Stimulated activated CD4-positive, alpha-beta T cell treated with anti-CD3 and anti-CD28 coated beads, Interleukin-1b, Interleukin-23, amount 100 ng/mL, for 48 hours (primary cell): ENCODE data around the gene TMED5.
"Not testable (repeated sequence)": the region's sequence is repeated elsewhere in the genome, so short reads cannot be mapped to it uniquely, and the experiment has no call there.

Source experiments
- DNase-seq: peaks from one replicate; pipeline ENCODE4 v3.0.0-alpha.2; 2020

Gene TMED5

DNA sequence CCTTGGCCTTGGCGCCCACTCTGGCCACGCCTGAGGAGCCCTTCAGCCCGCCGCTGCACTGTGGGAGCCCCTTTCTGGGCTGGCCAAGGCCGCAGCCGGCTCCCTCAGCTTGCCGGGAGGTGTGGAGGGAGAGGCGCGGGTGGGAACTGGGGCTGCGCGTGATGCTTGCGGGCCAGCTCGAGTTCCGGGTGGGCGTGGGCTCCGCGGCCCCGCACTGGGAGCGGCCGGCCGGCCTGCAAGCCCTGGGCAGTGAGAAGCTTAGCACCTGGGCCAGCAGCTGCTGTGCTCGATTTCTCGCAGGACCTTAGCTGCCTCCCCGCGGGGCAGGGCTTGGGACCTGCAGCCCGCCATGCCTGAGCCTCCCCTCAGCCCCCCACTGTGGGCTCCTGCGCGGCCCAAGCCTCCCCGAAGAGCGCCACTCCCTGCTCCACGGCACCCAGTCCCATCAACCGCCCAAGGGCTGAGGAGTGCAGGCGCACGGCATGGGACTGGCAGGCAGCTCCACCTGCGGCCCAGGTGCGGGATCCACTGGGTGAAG, 10.0 kb downstream of the TMED5 start:
- DNase-seq, result not testable (repeated sequence)

DNA sequence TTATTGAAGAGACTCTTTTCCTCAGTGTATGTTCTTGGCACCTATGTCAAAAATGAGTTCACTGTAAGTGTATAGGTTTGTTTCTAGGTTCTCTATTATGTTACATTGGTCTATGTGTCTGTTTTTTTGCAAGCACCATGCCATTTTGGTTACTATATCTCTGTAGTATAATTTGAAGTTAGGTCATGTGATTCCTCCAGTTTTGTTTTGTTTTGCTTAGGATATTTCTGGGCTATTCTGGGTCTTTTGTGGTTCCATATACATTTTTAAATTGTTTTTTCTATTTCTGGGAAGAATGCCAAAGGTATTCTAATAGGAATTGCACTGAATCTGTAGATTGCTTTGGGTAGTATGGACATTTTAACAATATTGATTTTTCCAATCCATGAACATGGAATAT, 13.2 kb downstream of the TMED5 start:
- no peak for DNase-seq

DNA sequence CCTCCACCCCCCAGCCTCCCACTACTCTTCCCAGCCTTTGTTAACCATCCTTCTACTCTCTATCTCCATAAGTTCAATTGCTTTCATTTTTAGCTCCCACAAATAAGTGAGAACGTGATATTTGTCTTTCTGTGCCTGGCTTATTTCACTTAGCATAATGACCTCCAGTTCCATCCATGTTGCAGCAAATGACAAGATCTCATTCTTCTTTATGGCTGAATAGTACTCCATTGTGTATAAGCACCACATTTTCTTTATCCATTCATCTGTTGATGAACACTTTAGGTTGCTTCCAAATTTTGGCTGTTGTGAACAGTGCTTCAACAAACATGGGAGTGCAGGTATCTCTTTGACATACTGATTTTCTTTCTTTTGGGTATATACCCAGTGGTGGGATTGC, 14.3 kb downstream of the TMED5 start:
- DNase-seq, result not testable (repeated sequence)

DNA sequence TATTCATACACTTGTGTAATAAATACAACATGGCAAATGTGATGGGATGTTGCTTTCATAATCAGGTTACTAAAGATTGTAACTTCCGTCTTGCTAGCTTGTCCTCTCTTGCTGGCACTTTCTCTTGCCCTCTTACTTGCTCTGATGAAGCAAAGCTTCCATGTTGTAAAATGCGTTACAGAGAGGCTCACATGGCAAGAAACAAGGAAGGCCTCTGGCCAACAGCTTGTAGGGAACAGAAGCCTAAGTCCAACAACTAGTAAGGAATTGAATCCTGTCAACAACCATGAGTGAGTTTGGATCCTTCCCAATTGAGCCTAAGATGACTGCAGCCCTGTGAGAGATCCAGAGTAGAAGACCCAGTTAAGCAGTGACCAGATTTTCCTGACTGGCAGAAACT, 15.4 kb downstream of the TMED5 start:
- no peak for DNase-seq

DNA sequence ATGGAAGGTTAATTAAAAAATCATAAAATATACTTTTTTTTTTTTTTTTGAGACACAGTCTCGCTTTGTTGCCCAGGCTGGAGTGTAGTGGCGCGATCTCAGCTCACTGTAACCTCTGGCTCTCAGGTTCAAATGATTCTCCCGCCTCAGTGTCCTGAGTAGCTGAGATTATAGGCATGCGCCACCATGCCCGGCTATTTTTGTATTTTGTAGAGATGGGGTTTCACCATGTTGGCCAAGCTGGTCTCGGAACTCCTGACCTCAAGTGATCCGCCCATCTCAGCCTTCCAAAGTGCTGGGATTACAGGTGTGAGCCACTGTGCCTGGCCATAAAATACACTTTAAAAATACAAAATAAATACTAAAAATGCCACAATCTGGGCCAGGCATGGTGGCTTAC, 16.9 kb downstream of the TMED5 start:
- not testable (repeated sequence) for DNase-seq

DNA sequence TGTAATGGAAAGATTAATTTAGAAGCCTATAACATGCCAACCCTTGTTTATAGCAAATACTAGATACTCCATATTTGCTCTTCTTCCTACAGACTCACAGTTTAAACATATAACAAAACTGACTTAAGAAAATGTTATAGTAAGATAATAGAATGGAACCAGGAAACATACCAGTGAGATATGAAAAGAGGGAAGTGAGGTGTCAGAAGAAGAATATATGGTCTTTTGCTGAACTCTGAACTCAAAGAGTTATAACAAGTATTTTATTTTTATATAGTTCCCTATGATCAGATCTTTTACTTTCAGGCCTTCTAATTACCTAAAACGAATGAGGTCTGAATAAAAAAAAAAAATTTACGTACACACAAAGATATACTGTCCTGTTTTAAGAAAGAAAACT, 20.9 kb downstream of the TMED5 start:
- no peak for DNase-seq

DNA sequence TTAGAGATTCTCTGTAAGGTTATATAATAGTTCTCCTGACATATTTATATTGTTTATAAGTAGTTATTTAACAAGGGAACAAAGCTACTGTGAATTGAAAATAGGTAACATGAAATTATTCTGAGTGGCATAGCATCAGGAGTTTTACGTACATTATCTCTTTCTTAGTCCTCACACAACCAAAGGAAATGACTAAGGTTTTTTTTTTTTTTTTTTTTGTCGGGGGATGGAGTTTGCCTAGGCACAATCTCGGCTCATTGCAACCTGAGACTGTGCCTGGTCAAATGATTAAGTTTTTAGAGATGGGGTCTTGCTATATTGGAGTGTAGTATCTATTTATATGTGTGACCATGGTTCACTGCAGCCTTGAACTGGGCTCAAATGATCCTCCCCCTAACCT, 24.9 kb downstream of the TMED5 start:
- DNase-seq, result no peak

DNA sequence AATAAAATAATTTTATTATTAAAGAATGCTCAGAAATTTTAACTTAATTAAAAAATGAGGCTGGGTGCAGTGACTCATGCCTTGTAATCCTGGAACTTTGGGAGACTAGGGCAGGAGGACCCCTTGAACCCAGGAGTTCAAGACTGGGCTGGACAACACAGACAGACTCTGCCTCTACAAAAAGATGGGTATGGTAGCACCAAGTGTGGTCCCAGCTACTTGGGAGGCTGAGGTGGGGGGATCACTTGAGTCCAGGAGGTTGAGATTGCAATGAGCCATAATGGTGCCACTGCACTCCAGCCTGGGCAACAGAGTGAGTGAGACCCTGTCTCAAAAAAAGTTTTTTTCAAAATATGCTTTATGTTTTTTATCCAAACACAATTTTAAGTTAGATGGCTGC, 25.3 kb downstream of the TMED5 start:
- DNase-seq, result no peak

DNA sequence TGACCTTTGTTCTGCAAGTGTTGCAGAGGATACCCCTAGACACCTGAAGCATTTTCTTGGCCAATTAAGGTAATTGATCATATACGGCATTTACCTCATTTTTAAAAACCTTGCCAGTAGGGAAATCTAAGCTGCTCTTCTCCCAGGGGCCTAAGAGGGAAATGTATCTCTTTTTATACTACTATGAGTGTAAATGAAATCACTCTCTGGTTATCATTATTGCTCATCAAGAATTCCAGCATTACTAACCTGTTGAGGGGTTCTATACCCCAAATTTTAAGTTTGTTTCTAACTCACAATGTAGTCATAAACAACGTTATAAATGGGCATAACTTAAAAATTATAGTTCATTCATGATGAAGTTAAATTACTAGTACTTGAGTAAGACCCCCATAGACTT, 27.4 kb downstream of the TMED5 start:
- no peak for DNase-seq

DNA sequence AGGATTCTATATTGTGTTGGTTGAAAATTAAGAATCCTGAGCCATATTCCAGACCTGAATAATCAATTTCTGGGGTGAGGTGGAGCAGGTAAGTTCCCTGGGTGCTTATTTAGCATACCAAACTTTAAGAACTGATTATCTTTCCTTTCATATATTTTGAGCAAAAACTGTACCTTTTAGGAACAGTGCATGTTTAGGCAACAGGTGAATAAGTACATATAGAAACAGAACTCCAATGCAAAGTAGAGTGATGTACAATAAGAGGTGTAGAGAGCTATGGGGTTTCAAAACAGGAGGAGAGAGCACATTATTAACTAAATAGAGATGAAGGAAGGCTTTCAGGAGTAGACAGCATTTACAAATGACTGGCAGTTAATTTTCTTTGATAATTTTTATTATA, 28.7 kb downstream of the TMED5 start:
- no peak for DNase-seq

DNA sequence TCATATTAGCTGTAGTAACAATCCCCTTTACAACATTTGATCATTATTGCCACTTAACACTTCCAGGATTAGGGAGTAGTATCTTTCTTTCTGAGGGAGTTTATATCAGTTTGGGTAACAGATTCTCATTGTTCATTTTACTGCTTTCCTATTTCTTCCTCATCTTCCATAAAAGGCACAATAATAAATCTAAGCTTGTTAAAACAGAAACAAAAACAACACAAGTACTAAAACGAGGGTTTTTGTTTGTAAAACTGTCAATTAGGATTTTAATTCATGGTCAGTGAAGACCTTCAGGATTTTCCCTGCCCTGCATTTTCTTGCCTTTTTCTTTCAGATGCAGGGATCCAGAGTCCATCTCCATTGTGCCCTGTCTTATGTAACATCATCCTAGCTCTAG, 29.5 kb downstream of the TMED5 start:
- no peak for DNase-seq

DNA sequence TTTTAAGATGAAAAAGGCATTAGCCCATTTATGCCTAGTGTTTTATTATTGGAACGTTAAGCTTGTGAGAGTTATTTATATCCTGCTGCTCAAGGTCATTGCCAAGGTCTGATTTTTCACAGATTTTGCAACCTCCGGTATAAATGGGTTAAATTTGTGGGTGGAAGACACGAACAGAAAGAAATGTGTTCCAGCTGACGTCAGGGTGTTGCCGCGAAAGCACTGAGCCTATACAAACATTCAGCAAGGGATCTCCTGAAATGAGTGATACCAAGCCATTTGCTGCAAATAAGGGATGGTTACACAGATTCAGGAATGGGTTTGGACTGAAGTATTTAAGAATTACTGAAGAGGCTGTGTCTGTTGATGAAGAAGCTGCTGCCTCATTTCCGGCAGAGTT, 32.2 kb downstream of the TMED5 start:
- no peak for DNase-seq

DNA sequence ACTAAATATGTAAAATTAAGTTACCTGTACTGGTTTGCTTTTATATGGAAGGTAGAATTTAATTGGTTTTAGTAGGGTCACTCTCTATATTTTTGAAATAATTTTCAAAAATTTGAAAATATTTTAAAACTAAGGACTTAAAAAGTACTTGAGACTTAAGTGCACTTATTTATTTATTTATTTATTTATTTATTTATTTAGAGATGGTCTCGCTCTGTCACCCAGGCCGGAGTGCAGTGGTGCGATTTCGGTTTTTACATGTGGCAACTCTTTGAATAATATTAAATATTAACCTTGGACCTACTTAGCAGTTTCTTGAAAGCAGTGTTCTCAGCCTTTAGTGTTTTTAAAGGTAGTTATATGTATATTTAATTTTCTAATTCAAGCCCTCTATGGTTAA, 36.4 kb downstream of the TMED5 start:
- no peak for DNase-seq

DNA sequence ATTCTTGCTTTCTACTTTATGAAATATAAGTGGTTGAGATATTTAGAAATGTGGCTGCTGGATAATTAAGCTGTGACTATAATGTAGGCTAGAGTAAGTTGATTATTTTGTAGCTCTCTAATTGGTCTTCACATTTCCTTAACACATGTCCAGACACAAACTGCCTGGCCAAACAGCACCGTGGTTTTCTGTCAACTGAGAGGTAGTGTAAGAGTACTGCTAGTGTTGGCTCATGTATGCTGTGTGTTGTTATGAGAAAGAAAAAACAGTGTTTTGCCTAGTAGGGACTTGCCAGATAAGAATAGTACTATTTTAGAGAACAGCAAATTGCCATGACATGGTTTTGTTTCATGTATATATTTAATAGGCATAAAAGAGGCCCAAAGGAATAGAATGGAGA, 37.1 kb downstream of the TMED5 start:
- no peak for DNase-seq

DNA sequence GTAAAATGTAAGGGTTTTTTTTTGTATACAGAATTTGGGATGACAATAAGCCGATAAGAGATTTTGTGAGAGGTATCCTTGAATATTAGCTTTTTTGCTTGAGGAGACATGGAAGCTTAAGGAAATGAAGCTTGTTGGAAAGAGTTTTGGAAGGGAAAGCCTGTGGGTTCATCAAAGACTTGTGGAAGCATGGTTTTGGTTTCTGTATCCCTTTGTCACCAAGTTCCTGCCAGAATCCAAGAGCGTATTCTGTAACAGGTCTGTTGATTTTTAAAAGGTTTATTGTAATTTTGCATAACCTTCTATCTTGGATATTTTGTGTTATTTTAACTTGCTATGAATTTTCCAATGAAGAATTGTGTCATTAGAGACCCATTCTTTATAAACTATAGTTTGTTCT, 38.1 kb downstream of the TMED5 start:
- DNase-seq, result no peak

DNA sequence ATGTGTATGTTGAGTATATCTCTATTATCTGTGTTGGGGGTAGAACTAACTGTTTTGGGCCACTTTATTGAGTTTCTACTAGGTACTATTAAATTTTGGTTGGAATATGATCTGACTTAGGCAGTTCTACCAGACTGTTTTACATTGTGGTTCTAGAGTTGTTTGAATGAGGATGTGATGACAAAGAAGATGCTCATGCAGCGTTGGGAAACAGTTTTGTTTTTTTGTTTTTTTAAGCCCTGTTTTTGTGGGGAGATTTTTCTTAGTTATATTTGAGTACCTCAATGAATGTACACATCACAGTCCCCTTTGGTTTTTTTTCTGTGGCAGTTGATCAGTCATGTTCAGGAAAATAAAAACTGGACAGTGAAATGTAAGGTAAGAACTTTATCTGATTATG, 40.1 kb downstream of the TMED5 start:
- no peak for DNase-seq

DNA sequence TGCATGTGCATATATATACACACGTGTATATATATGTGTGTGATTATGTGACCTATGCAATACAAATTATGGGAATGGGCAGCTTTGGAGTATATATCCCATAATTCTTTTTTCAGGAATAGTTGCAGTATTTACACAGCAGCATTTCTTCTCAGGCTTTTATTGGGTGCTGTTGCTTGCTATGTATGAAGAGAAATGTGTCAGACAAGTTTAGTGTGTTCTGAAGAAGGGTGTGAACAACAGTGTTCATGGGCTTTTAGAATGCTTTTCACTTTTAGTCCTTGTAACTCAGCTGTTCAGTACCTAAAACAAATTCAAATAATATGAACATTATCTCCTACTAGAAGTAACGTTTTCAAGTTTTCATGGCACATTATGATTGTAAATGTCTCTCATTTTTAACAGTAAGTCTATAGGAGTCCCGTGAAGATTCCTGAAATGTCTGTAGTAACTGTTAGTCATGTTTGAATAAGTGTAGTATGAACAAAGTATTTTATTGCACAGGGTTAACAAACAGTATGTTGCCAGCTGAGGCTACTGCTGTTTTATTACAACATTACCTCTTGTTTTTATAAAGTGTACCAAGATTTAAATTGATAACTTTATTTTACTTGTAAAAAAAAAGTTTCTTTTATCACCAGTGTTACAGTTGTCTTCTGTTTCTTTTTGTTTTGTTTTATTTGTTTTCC, 42.5 kb downstream of the TMED5 start:
- DNase-seq, result no peak

DNA sequence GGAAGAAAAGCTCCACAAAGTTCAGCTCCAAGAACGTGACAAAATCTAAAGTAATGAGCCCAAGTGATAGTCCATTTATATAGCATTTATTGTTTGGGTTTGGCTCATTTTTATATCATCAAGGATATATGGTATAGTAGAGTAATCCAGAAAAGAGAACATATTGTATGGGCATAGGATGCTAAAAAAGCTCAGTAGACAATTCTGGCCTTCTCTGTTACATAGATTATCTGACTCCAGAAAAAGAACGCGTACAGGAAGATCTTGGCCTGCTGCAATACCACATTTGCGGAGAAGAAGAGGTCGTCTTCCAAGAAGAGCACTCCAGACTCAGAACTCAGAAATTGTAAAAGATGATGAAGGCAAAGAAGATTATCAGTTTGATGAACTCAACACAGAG, 43.8 kb downstream of the TMED5 start:
- DNase-seq, result no peak

DNA sequence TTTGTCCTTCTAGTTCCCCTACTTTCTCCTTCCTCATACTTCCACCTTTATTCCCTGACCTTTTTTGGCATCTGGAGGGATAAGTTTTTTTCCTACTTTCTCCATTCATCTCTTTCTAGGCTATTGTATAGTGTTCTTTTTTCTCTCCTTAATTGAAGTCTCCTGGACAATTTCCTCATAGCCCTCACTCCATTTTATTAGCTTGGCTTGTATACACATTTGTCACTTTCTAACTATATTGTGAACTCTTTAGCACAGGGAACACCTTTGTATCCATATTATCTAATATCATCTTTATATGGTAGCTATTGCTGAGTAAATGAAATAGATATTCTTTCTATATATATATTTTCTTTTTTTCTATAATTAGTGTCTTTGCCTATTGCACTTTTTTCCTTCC, 47.6 kb downstream of the TMED5 start:
- DNase-seq, result no peak

DNA sequence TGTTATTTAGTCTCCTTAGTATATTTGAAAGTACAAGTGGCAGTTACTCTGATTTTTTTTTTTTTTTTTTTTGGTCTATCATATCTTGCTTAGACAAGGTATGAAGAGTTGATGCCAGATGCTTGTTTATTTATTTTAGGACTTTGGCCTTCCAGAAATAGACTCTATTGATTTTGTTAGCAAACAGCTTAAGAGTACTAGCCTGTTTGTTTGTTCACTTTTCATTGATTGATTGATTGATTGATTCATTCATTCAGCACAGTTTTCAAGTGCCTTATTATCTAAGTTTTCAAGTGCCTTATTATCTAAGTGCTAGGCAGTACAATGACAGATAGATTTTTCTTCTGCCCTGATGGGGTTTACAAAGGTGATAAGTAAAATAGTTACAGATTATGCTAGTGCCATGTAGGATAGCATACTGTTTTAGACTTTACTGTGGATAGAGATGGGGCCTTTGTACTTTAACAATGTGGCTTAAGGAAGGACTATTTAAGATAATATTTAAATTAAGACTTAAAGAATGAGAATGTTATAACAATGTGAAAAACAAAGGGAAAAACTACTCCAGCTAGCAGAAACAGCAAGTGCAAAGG, 50.6 kb downstream of the TMED5 start:
- no peak for DNase-seq

DNA sequence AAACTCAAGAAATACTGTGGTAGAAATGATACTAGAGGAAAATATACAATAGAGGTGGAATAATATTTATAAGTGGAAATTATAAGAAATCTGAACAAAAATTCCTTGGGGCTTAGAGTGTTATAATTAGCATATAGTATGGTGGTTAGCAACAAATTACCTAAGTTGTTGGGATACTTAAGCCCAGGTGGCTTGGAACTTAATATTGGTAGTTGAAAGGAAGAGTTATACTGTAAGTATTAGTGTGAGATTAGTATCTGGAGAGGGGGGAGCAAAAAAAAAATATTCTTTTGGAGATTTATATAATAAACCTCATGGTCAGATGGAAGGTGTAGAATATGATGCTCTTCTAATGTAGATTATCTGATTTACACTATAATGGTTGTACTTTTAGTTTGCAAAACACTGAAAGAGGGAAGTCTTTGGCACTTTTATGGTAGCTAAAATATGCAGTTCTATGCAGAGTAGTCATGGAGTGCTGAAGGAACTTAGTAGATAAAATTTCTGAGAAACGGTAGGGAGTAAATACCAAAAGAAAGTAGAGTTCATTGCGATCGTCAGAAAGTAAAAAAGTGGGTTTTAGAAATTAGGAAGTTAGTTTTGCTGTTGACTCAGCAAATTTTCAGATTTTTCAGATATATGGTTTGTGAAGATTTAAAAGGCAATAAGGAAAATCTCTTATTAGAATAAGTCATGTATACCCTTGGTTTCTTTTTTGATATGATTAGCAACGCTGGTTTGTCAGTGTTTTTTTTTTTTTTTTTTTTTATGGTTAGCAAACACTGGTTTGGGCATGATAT, 55.5 kb downstream of the TMED5 start:
- DNase-seq, result no peak

DNA sequence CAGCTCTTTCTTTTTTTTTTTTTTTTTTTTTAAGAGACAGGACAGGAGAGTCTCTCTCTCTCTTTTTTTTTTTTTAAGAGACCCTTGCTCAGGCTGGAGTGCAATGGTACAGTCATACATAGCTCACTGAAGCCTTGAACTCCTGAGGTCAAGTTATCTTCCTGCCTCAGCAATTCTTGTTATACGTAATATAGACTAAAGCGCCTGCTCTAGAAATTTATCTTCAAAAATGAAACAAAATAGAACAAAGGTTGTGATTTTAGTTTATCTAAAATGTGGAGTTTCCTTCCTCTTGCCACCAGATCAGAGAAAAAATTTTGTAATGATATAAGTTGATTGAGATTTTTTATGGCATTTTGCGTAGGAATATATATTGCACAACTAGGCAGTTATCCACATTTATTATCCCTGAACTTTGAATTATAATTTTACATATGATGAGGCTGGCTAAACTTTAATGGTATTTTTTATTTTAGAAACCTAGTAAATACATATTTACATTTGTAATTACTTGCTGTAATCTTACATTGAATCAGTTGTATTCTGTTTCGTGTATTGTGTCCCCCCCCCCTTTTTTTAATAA, 56.9 kb downstream of the TMED5 start:
- no peak for DNase-seq

DNA sequence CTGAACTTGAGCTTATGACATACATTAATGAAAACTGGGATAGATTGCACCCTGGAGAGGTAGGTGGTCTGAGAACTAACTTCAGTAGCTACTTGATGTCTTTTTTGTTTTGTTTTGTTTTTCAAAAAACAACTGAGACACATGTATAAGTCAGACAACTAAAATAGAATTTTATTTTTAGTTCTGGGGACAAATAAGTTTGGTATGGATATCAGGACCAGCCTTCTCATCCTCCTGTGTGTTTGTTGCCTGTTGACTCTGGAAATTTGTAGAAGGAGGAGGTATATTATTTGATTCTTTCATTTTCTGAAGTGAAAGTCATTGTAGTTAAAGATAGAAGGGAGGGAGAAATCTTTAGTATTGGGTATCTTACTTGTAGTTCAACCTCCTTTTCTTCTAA, 59.6 kb downstream of the TMED5 start:
- no peak for DNase-seq

DNA sequence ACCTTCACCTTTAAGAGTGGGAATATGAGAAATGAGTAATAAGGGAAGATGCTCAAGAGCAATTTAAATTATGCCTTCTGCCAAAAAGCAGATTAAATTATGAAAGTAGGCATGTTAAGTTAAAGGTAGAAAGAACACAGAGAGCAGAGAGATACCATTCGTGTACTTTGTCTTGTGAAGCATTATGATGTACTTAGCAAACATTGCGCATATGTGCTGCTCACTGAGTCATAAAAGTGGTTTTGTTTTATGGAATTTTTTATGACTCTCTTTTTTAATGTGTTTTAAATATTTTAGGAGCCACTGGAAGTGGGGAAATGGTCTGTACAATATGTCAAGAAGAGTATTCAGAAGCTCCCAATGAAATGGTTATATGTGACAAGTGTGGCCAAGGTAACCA, 65.8 kb downstream of the TMED5 start:
- no peak for DNase-seq
